ENCODE data around the gene ZNF37A.
"Not testable (repeated sequence)": the region's sequence is repeated elsewhere in the genome, so short reads cannot be mapped to it uniquely, and the experiment has no call there.

Gene ZNF37A

GRCh38 chr10:38094158-38094926 is at the start of gene ZNF37A:
Gene ZNF37A (plus strand): TSS chr10:38094337. CDS start chr10:38096618, 2,281 bp downstream.
- DNase-seq (ENCODE audit: low spot score), result peak; percentile 91

- DNase-seq (ENCODE audit: low spot score), result no peak
Observed at GRCh38 chr10:38045129-38045528, 49.0 kb upstream of the ZNF37A start.

DNA sequence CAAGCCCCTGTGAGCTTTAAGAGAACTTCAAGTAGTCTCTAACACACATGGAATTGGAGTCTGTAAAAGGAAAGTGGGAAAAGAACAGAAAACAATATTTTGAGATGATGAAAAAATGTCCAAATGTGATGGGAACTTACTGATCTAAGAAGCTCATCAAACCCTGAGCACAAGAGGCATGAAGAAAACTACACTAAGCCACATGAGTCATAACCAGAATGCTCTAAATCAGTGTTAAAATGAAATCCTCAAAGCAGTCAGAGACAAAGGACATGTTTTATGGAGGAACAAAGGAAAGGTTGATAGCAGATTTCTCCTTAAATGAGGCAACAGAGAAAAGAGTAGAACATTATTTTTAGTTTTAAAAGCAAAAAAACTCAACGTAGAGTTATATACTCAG is 46.5 kb upstream of the ZNF37A start:
- DNase-seq (ENCODE audit: low spot score), result no peak

- DNase-seq (ENCODE audit: low spot score), result no peak
Observed at GRCh38 chr10:38050212-38050611, 43.9 kb upstream of the ZNF37A start.

DNA sequence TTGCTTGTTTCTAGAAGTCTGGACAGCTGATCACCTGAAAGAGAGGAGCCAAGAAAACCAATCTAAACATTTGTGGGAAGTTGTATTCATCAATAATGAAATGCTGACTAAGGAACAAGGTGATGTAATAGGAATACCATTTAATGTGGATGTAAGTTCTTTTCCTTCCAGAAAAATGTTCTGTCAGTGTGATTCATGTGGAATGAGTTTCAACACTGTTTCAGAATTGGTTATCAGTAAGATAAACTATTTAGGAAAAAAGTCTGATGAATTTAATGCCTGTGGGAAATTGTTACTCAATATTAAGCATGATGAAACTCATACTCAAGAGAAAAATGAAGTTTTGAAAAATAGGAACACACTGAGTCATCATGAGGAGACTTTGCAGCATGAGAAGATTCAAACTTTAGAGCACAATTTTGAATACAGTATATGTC is 39.8 kb upstream of the ZNF37A start:
- DNase-seq (ENCODE audit: low spot score), result no peak

- DNase-seq (ENCODE audit: low spot score), result not testable (repeated sequence)
Observed at GRCh38 chr10:38055274-38055894, 38.8 kb upstream of the ZNF37A start.

- DNase-seq (ENCODE audit: low spot score), result not testable (repeated sequence)
Observed at GRCh38 chr10:38069663-38070062, 24.5 kb upstream of the ZNF37A start.

DNA sequence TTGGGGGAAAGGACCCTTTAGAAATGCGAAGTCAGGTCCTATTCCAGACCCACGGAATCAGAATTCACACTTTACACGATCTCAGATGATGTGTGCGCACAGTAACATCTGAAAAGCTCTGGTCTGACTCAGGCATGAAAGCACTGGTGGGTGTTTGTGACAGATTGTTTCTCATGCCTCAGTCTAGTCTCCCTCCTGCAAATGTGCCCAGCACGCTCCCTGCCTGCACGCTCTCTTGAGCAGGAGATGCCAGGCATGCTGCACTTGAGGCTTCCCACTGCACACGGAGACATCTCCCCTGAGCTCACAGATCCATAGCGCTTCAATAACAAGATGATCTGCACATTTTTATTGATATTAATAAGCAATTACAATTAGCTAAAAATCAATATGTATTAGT is 23.6 kb upstream of the ZNF37A start:
- DNase-seq (ENCODE audit: low spot score), result no peak

GRCh38 chr10:38072552-38072951 is 21.6 kb upstream of the ZNF37A start:
- no peak for DNase-seq (ENCODE audit: low spot score)

DNA sequence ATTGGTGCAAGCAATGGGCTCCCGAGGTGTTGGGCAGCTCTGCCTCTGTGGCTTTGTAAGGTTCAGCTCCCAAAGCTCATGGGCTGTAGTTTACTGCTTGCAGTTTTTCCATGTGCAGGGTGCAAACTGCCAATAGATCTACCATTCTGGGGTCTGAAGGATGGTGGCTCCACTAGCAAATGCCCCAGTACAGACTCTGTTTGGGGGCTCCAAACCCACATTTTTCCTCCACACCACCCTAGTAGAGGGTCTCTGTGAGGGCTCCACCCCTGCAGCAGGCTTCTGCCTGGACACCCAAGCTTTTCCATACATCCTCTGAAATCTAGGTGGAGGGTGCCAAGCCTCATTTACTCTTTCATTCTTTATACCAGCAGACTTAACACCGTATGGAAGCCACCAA is 17.4 kb upstream of the ZNF37A start:
- DNase-seq (ENCODE audit: low spot score), result no peak

- not testable (repeated sequence) for DNase-seq (ENCODE audit: low spot score)
Observed at GRCh38 chr10:38093318-38093717, 819 bp upstream of the ZNF37A start.

DNA sequence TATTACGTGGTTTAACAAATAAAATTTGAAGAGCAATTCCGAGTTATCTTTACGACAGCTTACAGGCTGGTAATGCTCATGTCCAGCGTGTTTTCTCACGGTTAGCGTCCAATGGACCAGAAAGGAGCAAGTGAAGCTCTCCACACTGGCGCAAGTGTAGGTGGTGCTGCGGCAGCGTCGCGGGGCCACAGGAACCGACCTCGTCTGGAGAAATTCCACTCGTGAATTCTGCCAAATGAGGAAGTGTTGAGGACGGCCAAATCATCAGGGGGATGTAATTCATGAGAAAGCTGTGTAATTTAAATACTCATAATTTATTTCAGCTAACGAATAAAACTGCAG is 350 bp upstream of the ZNF37A start:
- no peak for DNase-seq (ENCODE audit: low spot score)

DNA sequence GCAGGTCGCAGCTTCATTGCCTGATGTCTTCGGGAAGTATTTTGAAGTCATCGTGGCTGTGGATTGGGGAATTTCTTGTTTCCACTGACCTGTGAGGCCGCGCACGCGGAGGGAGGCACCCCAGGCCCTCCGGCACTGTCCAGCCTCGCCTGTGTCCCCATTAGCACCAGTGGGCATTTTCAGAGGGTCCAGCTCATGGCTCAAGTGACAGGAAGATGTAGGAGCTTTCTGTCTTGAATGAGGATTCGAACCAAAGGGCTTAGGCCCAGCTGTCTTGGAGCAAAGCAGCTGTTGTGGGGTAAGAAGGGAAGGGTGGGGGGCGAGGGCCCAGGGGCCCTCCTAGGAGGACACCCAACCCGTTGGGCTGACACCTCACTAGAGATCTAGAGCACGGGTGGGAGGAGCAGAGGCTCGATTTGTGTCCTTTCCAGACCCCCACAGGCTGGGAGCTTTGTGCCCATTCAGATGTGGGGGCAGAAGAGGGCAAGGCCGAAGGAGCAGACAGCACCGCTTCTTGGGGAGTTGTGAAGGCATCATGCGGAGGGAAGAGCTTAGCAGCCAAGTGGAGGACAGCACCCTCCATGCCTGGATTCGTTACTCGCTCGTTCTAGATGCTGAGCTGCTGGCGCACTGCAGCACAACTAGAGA is 914 bp downstream of the ZNF37A start:
- no peak for DNase-seq (ENCODE audit: low spot score)

- DNase-seq (ENCODE audit: low spot score), result no peak
Observed at GRCh38 chr10:38102880-38103279, 8.7 kb downstream of the ZNF37A start.

GRCh38 chr10:38103756-38104155 is 9.6 kb downstream of the ZNF37A start:
- no peak for DNase-seq (ENCODE audit: low spot score)

DNA sequence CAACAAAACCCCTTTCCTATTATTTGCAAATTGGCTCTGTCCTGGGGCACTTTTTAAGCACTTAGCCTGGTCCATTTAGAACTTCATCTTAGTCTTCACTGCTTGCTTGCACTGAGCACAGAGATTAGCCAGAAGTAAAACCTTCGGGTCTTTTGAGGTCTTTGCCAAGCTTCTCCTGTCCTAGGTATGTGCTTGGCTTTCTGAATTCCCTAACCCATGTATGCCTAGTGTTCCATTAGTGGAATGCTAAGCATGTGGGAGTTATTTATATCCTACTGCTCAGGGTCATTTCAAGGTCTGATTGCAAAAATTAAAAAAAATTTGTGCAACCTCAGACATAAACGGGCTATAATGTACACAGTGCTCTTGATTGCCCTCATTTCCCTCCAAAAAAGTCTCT is 18.0 kb downstream of the ZNF37A start:
- no peak for DNase-seq (ENCODE audit: low spot score)

- DNase-seq (ENCODE audit: low spot score), result no peak
Observed at GRCh38 chr10:38118072-38118807, 24.1 kb downstream of the ZNF37A start.

DNA sequence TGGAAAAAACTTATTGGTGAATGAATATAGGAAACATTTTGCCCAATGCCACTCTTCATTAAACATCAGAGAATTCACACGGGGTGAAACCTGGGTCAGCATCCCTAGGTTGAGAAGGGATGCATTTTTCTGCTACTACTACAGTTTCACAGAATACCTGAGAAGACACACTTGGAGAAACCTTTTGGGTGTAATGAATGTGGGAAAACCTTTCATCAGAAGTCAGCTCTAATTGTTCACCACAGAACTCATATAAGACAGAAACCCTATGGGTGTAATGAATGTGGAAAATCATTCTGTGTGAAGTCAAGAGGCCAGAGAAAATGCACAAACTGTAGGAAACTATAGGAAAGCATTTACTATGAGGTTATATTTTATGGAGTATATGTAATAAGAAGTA is 24.9 kb downstream of the ZNF37A start:
- no peak for DNase-seq (ENCODE audit: low spot score)

DNA sequence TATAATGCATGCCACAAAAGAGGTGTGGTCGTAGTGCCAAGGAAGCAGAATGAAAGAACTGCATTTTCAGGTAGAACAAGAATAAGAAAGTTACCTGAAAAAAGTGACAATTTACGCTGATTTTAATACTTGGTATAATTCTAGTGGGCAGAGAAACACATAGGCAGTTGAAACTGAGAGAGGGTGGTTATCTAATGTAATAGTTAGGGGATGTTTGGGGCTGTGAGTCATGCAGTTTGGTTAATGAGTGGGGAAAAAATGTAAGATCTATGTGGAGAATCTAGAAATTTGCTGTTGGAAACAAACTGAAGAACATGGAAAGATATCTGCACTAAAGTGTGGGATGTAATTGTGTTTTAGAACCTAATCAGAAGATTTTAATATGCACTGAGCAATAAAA is 33.7 kb downstream of the ZNF37A start:
- DNase-seq (ENCODE audit: low spot score), result no peak

GRCh38 chr10:38143587-38143986 is 49.5 kb downstream of the ZNF37A start:
- DNase-seq (ENCODE audit: low spot score), result no peak

GRCh38 chr10:38146579-38147333 is 52.6 kb downstream of the ZNF37A start:
- DNase-seq (ENCODE audit: low spot score), result no peak

DNA sequence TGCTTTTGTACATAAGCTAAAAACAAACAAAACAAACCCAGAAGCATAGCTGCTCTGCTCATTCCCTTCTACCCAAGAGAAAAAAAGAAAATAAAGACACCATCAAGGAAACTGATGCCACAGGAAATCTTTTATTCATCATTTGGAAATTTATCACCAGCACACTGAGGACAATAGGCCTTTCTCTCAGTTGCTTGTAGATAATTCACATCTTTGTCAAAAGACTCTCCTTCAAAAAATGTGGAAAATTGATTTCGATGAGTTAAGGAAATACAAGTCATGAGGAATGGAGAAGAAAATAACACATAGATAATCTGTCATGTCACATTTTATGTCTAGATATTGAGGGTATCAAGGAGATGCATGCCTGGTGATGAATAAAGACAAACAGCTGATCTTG is 53.5 kb downstream of the ZNF37A start:
- no peak for DNase-seq (ENCODE audit: low spot score)

Measured in CD4-positive, alpha-beta T cell treated with Interleukin-6 at 100 ng/mL for 8 hours (primary cell).